Natural killer cell (primary cell): Measurements from ENCODE around the gene TAGAP. TPM values are rescaled to one million over a fixed set of nuclear protein-coding genes. Genes with fewer than 3 reads are reported as not detected.

Experiments
- ATAC-seq, 3 donors: fragments of 150-1000 bp in 2 of 3; fragments of 200-7000 bp in 1 of 3; cut with Tn5 transposase; 1 replicate in 1 of 3; 2 replicates in 2 of 3; pipeline ENCODE4 v1.10.0; 2021; ENCODE audit warnings: mild to moderate bottlenecking in 2 of 3, moderate library complexity in 2 of 3
- DNase-seq, 2 donors: peaks; one replicate each; pipeline versions ENCODE4 v3.0.0 to v3.0.0-alpha.2; 2013 to 2021; ENCODE audit warnings: mixed read lengths in 1 of 2
- H3K27ac ChIP-seq: one replicate; pipeline ENCODE4 v1.5.1; 2013; ENCODE audit warnings: mild to moderate bottlenecking, low read length
- H3K27me3 ChIP-seq: one replicate; pipeline ENCODE4 v1.6.1; 2013; ENCODE audit warnings: low read length; ENCODE audit not compliant: control insufficient read depth, insufficient read depth
- H3K36me3 ChIP-seq: one replicate; pipeline ENCODE4 v1.6.1; 2013; ENCODE audit warnings: low read length; ENCODE audit not compliant: control insufficient read depth, insufficient read depth
- H3K4me1 ChIP-seq: one replicate; pipeline ENCODE4 v1.6.1; 2013; ENCODE audit warnings: low read length; ENCODE audit not compliant: control insufficient read depth, insufficient read depth
- H3K4me3 ChIP-seq: one replicate; pipeline ENCODE4 v1.5.1; 2013; ENCODE audit warnings: low read length
- H3K9me3 ChIP-seq: one replicate; pipeline ENCODE4 v1.6.1; 2013; ENCODE audit warnings: low read length; ENCODE audit not compliant: control insufficient read depth, insufficient read depth
- H3K27ac Mint-ChIP-seq, 2 donors: one replicate each; pipeline ENCODE4 v1.8.0; 2022; ENCODE audit warnings: mild to moderate bottlenecking in 2 of 2, mixed read lengths in 2 of 2, moderate library complexity in 1 of 2
- H3K27me3 Mint-ChIP-seq, 2 donors: one replicate each; pipeline ENCODE4 v1.8.0; 2022; ENCODE audit warnings: low read depth in 2 of 2, mixed read lengths in 2 of 2
- H3K36me3 Mint-ChIP-seq: one replicate; pipeline ENCODE4 v1.8.0; 2022; ENCODE audit warnings: mixed read lengths
- H3K4me1 Mint-ChIP-seq, 2 donors: one replicate each; pipeline ENCODE4 v1.8.0; 2022; ENCODE audit warnings: mixed read lengths in 2 of 2
- H3K4me3 Mint-ChIP-seq: one replicate; pipeline ENCODE4 v1.8.0; 2022; ENCODE audit warnings: mild to moderate bottlenecking, moderate library complexity, mixed read lengths
- H3K9me3 Mint-ChIP-seq, 2 donors: one replicate each; pipeline ENCODE4 v1.8.0; 2022; ENCODE audit warnings: mixed read lengths in 2 of 2
- WGBS: methylation state at CpG from one replicate; pipeline ENCODE4 v1.1.7; 2013; ENCODE audit warnings: missing lambda C conversion rate; ENCODE audit not compliant: insufficient coverage; 5-methylcytosine and 5-hydroxymethylcytosine counted together
- intact Hi-C: fragments of 100-400 bp; cut with micrococcal nuclease; formaldehyde crosslinking; loops from one replicate; pipeline ENCODE4 v1.14.2; 2022
- total RNA-seq, 4 donors: library from RNA; stranded (reverse); fragments of 120-200 nt in 1 of 4; gene quantifications; one replicate each; pipeline versions ENCODE4 v1.2.3 to v1.2.4, GENCODE V29; 2013 to 2022
- TF ChIP-seq, protein P1 (sequence below): fragments of 200-600 bp; IDR thresholded peaks from one replicate; pipeline ENCODE4 v1.8.0; 2022; ENCODE audit warnings: antibody characterized with exemption

The TAGAP gene
- total RNA-seq, 3 donors from 2014 or later (not counting 1 experiment from before 2014, with no cell fraction given) = 139 to 291 (median 178) TPM

DNA sequence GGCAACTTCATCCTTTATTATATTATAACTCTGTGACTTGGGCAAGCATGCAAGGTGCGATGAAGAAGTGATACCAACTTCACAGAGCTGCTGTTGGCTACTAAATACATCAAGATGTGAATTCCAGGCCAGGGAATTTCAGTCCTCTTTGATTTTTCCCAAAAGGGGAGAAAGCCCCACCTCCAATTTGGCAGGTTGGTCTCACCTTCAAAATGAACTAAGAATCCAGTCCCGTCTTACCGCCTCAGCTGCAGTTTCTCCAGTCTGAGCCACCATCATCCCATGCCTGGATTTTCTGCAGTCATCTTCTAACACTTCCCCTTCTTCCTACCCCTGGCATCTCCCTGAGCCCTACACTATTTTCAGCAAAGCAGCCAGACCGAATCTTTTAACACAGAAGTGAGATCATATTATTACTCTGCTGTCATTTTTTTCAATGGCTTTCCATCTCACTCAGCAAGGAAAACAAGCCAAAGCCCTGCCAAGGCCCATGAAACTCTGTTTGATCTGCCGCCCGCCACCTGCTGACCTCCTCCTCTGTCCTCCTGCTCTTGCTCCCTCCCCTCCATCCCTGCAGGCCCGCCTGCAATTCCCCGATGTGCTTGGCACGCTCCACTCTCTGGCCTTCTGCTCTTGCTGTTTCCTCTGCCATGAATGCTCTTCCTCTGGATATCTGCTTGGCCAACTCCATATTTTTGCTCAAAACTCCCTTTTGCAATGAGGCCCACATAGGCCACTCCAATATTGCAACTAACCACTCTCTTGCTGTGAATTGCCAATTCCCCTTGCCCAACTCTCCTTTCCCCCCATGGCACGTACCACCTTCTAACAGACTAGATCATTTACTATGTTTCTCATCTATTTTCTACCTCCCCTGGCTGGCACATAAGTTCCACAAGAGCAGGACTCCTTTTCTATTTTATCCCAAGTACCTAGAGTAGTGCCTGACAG, 46.0 kb upstream of the TAGAP start:
- Mint-ChIP-seq H3K27me3 (no peaks in the 10 kb centered on the region), H3K36me3 (no peaks in the 10 kb centered on the region), H3K9me3 (no peaks in the 10 kb centered on the region), H3K27ac (no peak overlapping the region), H3K4me3 (no peak overlapping the region), H3K4me1 (peaks cover 5 to 9% of the 10 kb centered on the region in 2 donors)
- no peak for ATAC-seq
- H3K36me3 ChIP-seq = no peaks in the 10 kb centered on the region
- no peaks in the 10 kb centered on the region for H3K27me3 ChIP-seq
- no peaks in the 10 kb centered on the region for H3K9me3 ChIP-seq
- H3K27ac ChIP-seq = no peak overlapping the region
- peaks cover 15% of the 10 kb centered on the region for H3K4me1 ChIP-seq
- TF ChIP-seq, protein P1, sequence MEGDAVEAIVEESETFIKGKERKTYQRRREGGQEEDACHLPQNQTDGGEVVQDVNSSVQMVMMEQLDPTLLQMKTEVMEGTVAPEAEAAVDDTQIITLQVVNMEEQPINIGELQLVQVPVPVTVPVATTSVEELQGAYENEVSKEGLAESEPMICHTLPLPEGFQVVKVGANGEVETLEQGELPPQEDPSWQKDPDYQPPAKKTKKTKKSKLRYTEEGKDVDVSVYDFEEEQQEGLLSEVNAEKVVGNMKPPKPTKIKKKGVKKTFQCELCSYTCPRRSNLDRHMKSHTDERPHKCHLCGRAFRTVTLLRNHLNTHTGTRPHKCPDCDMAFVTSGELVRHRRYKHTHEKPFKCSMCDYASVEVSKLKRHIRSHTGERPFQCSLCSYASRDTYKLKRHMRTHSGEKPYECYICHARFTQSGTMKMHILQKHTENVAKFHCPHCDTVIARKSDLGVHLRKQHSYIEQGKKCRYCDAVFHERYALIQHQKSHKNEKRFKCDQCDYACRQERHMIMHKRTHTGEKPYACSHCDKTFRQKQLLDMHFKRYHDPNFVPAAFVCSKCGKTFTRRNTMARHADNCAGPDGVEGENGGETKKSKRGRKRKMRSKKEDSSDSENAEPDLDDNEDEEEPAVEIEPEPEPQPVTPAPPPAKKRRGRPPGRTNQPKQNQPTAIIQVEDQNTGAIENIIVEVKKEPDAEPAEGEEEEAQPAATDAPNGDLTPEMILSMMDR = no peak
- H3K4me3 ChIP-seq = no peak overlapping the region
- intact Hi-C loops = no loop called here
- 95% methylated on average over 10 of the region's 10 CpGs for WGBS
- DNase-seq = no peak

DNA sequence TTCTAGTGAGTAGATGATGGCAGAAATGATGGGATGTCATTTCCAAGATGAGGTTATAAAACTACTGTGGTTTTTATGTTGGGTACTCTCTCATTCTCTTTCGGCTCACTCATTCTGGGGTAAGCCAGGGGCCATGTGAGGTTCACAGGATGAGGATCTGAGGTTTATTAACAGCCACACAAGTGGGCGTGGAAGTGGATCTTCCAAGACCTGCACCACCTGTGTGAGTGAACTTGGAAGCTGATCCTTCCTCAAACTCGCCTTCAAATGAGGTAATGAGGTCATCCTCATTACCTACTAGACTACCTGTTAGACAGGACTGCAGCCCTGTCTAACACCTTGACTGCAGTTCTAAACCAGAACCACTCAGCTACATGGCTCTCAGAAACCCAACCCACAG, 45.1 kb upstream of the TAGAP start:
- Histone ChIP-seq H3K4me1 (peaks cover 10% of the 10 kb centered on the region), H3K9me3 (no peaks in the 10 kb centered on the region), H3K4me3 (no peak overlapping the region), H3K27ac (no peak overlapping the region), H3K27me3 (no peaks in the 10 kb centered on the region), H3K36me3 (no peaks in the 10 kb centered on the region)
- ATAC-seq = no peak
- no peak for DNase-seq
- TF ChIP-seq, protein P1 = no peak
- Mint-ChIP-seq H3K27ac (no peak overlapping the region), H3K9me3 (no peaks in the 10 kb centered on the region), H3K36me3 (no peaks in the 10 kb centered on the region), H3K4me1 (peaks cover 2 to 6% of the 10 kb centered on the region in 2 donors), H3K4me3 (no peak overlapping the region), H3K27me3 (no peaks in the 10 kb centered on the region)
- WGBS = 87% methylated on average over 3 of the region's 3 CpGs
- intact Hi-C loops = no loop called here

DNA sequence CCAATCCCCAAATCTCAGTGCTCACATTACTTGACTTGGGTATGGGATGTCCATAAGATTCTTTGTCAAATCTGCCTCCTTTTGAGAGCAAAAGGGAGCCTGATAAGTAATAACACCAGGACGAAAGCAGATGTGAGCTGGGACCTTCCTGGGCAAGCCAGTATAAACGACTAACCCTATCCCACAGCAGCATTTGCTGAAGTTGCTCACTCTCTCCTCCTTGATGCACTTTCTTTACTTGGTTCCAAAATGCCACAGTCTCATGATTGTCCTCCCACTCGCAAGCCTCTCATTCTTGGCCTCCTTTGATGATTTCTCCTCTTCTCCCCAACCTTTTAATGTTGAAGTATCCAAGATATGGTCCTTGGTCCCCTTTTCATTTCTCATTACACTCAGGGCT, 44.7 kb upstream of the TAGAP start:
- Histone ChIP-seq H3K27me3 (no peaks in the 10 kb centered on the region), H3K4me1 (peaks cover 8% of the 10 kb centered on the region), H3K9me3 (no peaks in the 10 kb centered on the region), H3K27ac (no peak overlapping the region), H3K36me3 (no peaks in the 10 kb centered on the region), H3K4me3 (no peak overlapping the region)
- 98% methylated on average over 3 of the region's 3 CpGs for WGBS
- intact Hi-C loops = no loop called here
- Mint-ChIP-seq H3K27ac (no peak overlapping the region), H3K27me3 (no peaks in the 10 kb centered on the region), H3K9me3 (no peaks in the 10 kb centered on the region), H3K4me3 (no peak overlapping the region), H3K4me1 (peaks cover 0 to 4% of the 10 kb centered on the region in 2 donors), H3K36me3 (no peaks in the 10 kb centered on the region)
- TF ChIP-seq, protein P1 = no peak
- no peak for DNase-seq
- ATAC-seq = no peak
